Measurements from ENCODE around the gene ADGRG4. TPM values are rescaled to one million over a fixed set of nuclear protein-coding genes. Genes with fewer than 3 reads are reported as not detected.

ADGRG4 gene
- total RNA-seq, 6 donors from 2014 or later, result under 0.01 to 0.17 (median 0.10) TPM; not detected in 1

DNA sequence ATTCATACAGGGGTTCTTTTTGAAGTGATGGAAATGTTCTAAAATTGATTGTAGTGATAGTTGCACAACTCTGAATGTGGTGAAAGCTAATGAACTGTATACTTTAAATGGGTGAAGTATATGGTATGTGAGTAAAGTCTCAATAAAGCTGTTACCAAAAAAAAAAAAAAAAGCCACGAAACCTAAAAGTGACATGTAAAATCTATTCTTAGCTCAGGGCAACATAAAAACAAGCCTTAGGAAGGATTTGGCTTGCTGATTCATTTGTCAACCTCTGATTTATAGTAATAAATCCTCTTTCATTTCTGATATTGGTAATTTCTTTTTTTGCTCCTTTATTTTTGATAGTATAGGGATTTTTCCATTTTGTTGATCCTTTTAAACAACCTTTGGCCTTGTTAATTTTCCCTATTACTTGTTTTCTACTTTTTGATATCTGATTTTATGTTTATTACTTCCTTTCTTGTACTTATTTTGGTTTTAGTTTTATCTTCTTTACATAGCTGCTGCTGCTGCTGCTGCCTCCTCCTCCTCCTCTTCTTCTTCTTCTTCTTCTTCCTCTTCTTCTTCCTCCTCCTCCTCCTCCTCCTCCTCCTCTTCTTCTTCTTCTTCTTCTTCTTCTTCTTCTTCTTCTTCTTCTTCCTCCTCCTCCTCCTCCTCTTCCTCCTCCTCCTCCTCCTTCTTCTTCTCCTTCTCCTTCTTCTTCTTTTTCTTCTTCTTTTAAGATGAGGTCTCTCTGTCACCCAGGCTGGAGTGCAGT lies 79.4 kb downstream of the ADGRG4 start:
- DNase-seq, result no peak
- no peak overlapping the region for H3K4me3 ChIP-seq
- H3K4me1 ChIP-seq, result no peaks in the 10 kb centered on the region
- no peak for ATAC-seq (ENCODE audit: low FRiP score in 2 of 2)
- no peak overlapping the region for H3K27ac ChIP-seq
- no peaks in the 10 kb centered on the region for H3K27me3 ChIP-seq
- no peak for TF ChIP-seq EP300 (IDR thresholded peaks at IDR 0.05)
- no peak for TF ChIP-seq POLR2A (IDR thresholded peaks at IDR 0.05)
- TF ChIP-seq, protein P1, sequence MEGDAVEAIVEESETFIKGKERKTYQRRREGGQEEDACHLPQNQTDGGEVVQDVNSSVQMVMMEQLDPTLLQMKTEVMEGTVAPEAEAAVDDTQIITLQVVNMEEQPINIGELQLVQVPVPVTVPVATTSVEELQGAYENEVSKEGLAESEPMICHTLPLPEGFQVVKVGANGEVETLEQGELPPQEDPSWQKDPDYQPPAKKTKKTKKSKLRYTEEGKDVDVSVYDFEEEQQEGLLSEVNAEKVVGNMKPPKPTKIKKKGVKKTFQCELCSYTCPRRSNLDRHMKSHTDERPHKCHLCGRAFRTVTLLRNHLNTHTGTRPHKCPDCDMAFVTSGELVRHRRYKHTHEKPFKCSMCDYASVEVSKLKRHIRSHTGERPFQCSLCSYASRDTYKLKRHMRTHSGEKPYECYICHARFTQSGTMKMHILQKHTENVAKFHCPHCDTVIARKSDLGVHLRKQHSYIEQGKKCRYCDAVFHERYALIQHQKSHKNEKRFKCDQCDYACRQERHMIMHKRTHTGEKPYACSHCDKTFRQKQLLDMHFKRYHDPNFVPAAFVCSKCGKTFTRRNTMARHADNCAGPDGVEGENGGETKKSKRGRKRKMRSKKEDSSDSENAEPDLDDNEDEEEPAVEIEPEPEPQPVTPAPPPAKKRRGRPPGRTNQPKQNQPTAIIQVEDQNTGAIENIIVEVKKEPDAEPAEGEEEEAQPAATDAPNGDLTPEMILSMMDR (IDR thresholded peaks at IDR 0.05), result no peak
- no peak for TF ChIP-seq POLR2AphosphoS5 (IDR thresholded peaks at IDR 0.05)
- H3K36me3 ChIP-seq, result no peaks in the 10 kb centered on the region
- WGBS, 2 donors, result 64 to 75% methylated on average over 1 of the region's 1 CpG
- no peaks in the 10 kb centered on the region for H3K9me3 ChIP-seq

DNA sequence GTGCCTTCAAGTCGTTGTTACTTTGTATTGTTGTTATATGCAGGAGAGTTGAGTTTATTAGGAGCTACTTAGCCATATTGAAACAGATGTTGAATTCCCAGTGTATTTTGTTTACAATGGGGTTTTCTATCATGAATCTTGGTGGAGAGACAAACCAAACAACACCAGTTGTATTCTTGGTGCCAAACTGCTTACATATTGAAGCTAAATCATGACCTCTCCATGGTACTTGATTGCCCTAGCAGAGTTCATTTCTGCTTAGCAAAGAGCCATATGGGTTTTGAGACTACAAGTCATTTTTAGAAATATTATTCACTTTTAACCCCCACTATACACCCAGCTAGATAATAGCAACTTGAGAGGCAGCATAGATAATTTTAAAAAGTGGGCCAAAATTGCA lies 85.4 kb downstream of the ADGRG4 start:
- H3K4me3 ChIP-seq, result no peak overlapping the region
- no peak for DNase-seq
- H3K4me1 ChIP-seq, result no peaks in the 10 kb centered on the region
- ATAC-seq (ENCODE audit: low FRiP score in 2 of 2), result no peak
- H3K36me3 ChIP-seq, result no peaks in the 10 kb centered on the region
- no peaks in the 10 kb centered on the region for H3K27me3 ChIP-seq
- 56 to 69% methylated on average over 1 of the region's 1 CpG for WGBS, 2 donors
- TF ChIP-seq EP300 (IDR thresholded peaks at IDR 0.05) (no peak), POLR2AphosphoS5 (IDR thresholded peaks at IDR 0.05) (no peak), POLR2A (IDR thresholded peaks at IDR 0.05) (no peak)
- TF ChIP-seq, protein P1 (IDR thresholded peaks at IDR 0.05), result no peak
- H3K9me3 ChIP-seq, result no peaks in the 10 kb centered on the region
- H3K27ac ChIP-seq, result no peak overlapping the region

DNA sequence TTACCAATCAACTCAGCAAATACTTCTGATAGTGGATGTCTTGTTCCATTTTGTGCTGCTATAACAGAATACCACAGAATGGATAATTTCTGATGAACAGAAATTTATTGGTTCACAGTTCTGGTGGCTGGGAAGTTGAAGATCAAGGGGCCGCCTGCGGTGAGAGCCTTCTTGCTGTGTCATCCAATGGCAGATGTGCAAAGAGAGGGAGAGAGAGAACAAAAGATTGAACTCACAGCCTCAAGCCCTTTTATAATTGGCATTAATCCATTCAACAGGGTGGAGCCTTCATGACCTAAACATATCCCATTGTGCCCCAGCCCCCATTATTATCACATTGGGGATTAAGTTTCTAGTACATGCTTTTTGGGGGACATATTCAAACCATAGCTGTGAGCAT lies 86.1 kb downstream of the ADGRG4 start:
- DNase-seq (no peak), ATAC-seq (ENCODE audit: low FRiP score in 2 of 2) (no peak)
- no peaks in the 10 kb centered on the region for H3K36me3 ChIP-seq
- 70 to 80% methylated on average over 1 to 2 of the region's 2 CpGs for WGBS, 2 donors
- H3K9me3 ChIP-seq, result no peaks in the 10 kb centered on the region
- H3K4me1 ChIP-seq, result no peaks in the 10 kb centered on the region
- no peak overlapping the region for H3K4me3 ChIP-seq
- TF ChIP-seq POLR2AphosphoS5 (IDR thresholded peaks at IDR 0.05) (no peak), EP300 (IDR thresholded peaks at IDR 0.05) (no peak), POLR2A (IDR thresholded peaks at IDR 0.05) (no peak)
- TF ChIP-seq, protein P1 (IDR thresholded peaks at IDR 0.05), result no peak
- H3K27me3 ChIP-seq, result no peaks in the 10 kb centered on the region
- H3K27ac ChIP-seq, result no peak overlapping the region

DNA sequence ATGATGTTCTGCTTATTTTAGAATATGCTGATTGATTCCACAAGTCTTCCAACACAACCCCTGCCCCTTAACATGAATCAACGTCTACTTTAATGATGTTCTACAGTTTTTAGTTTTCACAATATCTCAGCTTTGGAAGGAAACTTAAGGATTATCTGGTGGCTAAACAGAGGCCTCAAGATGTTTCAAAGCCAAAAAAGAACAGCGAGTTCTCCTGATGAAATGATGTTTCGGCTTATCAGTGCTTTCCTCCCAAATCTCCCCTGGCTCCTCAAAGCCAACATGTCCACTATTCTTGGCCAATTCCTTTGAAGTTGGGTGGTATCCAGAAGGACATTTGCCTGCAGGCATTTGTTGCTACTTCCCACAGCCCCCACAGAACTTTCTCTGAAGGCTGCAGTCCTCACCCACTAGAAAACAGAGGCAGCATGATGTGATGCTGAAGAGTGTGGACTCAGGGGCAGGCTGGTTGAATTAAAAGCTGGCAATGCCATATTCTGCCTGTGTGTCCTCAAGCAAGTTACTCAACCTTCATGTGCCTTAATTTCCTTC lies 87.3 kb downstream of the ADGRG4 start:
- H3K4me1 ChIP-seq, result no peaks in the 10 kb centered on the region
- no peak overlapping the region for H3K4me3 ChIP-seq
- no peaks in the 10 kb centered on the region for H3K27me3 ChIP-seq
- ATAC-seq (ENCODE audit: low FRiP score in 2 of 2), result no peak
- no peaks in the 10 kb centered on the region for H3K36me3 ChIP-seq
- no peak overlapping the region for H3K27ac ChIP-seq
- DNase-seq, result no peak
- H3K9me3 ChIP-seq, result no peaks in the 10 kb centered on the region
- 64 to 76% methylated on average over 3 of the region's 3 CpGs for WGBS, 2 donors
- TF ChIP-seq POLR2A (IDR thresholded peaks at IDR 0.05), result no peak
- TF ChIP-seq, protein P1 (IDR thresholded peaks at IDR 0.05), result no peak
- no peak for TF ChIP-seq EP300 (IDR thresholded peaks at IDR 0.05)
- no peak for TF ChIP-seq POLR2AphosphoS5 (IDR thresholded peaks at IDR 0.05)

DNA sequence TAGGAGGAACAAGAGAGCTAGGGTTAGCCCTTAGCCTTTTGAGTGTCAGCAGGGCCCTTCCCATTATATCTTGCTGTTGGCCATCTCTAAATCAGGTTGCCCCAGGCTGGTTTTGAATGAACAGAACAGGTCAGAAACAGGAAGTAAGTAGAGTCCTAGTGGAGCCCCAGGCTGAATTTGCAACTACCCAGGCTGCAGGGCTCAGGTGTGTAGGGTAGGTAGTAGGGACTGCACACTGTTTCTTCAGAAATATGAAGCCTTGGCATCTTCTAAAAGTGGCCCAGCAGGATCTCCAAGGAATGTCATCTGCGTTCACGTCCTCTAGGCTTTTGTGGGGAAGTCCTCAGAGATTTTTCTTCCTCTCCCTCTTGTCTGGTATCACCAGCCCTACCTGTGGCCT lies 90.2 kb downstream of the ADGRG4 start:
- Histone ChIP-seq H3K4me1 (no peaks in the 10 kb centered on the region), H3K4me3 (no peak overlapping the region), H3K27me3 (no peaks in the 10 kb centered on the region), H3K27ac (no peak overlapping the region), H3K36me3 (no peaks in the 10 kb centered on the region), H3K9me3 (no peaks in the 10 kb centered on the region)
- DNase-seq, result no peak
- no peak for ATAC-seq (ENCODE audit: low FRiP score in 2 of 2)
- WGBS, 2 donors, result 66 to 75% methylated on average over 2 of the region's 2 CpGs
- TF ChIP-seq POLR2AphosphoS5 (IDR thresholded peaks at IDR 0.05), result no peak
- TF ChIP-seq, protein P1 (IDR thresholded peaks at IDR 0.05), result no peak
- no peak for TF ChIP-seq POLR2A (IDR thresholded peaks at IDR 0.05)
- TF ChIP-seq EP300 (IDR thresholded peaks at IDR 0.05), result no peak

All from upper lobe of left lung (tissue), 6 donors.